DMS 273 treated with DMSO at 0.1 percent for 48 hours (cell line): ENCODE results near the gene NOXO1.
A peak's percentile ranks its signal among the peaks of the same experiment; 100 is the strongest.
"Not testable (repeated sequence)": the region's sequence is repeated elsewhere in the genome, so short reads cannot be mapped to it uniquely, and the experiment has no call there.

Experiments
- DNase-seq: peaks from one replicate; lab custom pipeline; 2025; lab: John Stamatoyannopoulos, UW

Gene NOXO1

DNA sequence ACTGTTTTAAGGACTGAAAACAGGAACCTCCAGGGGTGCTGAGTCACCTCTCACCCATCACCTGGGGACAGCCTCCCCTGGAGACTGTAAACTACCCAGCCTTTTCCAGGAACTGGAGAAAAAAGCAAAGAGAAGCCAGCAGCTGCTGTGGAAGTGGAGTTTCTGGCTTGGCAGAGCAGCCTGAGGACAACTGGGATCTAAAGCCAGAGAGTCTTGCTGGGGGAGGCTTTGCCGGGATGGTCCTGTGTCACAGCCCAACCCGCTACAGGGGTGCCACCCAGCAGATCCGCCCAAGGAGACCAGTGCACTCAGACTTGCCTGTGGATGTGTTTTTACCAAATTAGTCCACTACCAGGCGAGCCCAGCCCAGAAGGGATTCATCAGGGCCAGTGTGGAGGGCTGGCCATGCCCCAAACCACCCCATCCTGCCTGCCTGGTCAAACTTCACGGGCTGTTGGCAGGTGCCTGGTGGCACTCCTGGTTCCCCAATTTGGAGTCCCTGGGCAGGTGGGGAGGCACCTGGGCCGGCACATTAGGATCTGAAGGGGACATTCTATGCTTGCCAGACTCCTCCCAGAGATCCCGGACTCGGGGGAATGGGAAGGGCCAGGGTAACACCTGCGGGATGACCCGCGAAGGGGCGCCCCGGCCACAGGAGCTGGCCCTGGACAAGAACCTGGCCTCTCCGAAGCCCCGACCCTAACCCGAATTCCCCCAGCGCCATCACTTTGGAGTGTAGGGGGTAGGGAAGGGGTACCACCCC is 39.0 kb downstream of the NOXO1 start:
- no peak for DNase-seq

DNA sequence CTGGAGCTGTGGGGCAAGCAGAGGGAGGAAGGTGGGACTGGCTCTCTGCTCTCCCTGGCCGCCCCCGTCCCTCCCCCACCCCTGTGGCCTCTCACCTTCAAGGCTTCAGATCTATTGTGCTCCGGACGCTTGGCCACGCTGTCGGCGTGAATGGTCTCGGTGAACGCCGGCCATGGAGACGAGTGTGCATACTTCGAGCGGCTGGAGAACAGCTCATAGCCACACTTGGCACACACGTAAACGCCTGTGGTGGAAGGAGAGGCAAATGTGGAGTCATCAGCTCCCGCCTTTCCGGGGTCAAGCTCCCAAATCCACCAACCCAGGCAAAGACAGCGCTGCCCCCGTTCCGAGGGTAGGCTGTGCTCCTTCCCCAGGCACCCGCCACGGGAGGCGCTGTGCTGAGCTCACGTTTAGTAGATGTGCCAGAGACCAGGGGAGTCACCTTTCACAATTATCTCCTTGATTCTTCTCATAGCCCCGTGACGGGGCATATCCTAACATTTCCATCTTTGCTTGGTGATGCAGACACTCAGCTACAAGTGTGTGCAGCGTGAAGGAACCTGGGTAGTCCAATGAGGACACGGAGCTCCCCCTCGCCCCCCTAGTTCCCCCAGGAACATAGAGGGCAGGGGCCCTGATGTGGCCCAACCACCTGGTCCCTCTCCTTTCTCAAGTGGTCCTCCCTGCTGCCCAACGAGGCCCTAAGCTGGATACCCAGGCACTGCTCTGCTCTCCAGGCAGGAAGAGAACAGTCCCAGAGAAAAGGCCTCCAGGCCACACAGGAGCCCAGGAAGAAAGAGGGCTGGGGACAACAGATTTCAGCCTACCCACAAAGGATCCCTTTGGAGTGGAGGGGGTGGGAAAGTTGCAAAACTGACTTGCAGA is 39.9 kb downstream of the NOXO1 start:
- no peak for DNase-seq

DNA sequence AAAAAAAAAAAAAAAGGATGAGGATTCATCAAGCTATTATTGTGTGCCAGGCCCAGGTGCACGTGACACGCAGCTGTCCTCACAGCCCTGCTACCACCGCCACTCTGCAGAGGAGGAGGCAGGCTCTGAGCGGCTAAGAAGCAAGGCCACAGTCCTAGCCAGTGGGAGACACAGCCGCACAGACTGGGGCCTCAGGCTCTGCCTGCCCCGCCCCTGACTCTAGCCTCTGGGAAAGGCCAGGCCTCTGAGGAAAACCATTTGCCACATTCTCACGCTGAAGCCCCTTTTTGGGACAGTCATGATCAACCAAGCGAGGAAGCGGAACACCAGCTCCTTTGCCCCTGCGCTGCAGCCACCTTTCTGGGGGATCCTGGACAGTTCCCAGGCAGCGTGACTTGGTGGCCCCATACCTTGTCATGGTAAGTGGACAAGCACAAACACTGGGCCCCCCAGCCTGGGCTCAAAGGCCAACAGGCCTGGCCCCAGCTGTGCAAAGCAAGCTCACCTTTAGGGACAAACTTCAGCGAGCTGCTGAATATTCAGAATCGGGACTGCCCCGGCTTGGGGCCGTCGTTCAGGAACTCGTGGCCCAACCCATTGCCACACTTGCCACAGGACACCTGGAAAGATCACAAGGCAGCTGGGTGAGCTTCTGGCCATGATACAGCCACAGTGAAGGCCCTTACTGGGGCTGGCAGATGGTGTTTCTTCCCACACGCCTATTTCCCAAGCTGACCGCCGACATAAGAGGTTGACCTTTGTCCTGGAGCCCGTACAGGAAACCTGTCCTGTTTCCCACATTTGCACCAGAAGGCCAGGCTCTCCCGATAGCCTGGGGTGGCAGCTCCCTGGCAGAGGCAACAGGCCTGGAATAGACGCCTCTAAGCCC is 40.8 kb downstream of the NOXO1 start:
- DNase-seq = no peak

DNA sequence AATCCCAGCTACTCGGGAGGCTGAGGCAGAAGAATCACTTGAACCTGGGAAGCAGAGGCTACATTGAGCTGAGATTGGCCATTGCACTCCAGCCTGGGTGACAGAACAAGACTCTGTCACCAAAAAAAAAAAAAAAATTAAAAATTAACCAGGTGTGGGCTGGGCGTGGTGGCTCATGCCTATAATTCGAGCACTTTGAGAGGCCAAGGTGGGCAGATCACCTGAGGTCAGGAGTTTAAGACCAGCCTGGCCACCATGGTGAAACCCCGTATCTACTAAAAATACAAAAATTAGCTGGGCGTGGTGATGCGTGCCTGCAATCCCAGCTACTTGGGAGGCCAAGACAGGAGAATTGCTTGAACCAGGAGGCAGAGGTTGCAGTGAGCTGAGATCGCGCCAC is 41.4 kb downstream of the NOXO1 start:
- DNase-seq = not testable (repeated sequence)

DNA sequence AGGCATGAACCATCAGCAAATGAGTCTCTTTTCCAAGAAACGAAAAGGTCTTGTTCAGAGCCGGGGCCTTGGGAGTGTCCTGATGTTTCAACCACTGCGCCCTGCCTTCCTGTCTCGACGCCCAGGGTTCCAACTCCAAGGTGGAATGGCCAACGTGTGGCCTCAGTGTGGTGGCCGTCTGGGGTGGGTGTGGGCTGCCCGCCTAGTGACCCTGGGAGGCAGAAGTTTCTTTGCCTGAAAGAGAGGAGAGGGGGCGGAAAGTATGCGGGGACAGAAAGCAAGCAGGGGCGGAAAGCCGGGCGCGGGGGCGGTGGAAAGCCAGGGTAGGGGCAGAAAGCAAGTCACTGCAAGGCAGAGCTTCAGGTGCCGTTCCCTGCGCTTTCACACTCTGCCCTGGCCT is 42.4 kb downstream of the NOXO1 start:
- no peak for DNase-seq

DNA sequence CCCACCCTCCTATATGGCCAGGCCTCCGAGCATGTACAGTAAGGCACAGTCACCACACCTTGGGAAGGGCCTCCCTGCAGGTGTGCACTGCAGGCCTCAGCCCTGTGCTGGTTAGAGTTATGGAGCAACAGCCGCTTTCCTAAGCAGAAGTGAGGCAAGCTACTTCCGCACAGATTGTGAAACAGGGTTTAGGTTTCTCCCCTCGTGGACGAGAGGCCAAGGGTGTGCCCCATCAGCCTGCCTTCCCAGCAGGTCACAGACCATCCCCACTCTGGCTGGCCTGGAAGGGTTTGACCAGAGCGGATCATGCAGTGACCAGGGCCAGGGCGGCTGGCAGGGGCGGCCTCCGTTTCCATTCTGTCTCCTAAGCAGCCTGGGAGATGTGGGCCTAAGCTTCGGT is 43.0 kb downstream of the NOXO1 start:
- no peak for DNase-seq

DNA sequence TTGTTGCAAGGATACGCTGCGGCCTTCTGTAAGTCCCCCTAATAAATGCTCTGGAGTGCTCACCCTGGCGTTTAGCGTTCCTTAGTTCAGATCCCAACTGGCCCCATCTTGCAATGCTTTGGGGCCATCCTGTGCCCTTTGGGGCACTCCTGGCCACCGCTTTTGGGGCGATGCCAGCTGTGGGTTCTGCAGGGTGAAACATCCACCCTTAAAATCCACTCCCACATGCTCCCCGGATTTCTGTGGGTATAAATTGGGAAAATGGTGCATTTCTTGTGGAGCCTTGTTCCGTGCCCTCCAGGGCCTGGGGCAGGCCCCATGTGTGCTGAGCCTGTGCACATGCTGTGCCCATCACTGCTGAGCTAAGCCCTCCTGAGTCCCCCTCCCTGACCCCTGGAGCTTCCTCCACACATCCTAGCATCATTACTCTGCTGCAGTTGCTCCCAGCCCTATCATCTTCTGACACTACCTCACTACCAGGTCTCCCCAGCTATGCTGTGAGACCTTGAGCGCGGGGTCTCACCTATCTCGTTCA is 44.3 kb downstream of the NOXO1 start:
- DNase-seq = no peak

DNA sequence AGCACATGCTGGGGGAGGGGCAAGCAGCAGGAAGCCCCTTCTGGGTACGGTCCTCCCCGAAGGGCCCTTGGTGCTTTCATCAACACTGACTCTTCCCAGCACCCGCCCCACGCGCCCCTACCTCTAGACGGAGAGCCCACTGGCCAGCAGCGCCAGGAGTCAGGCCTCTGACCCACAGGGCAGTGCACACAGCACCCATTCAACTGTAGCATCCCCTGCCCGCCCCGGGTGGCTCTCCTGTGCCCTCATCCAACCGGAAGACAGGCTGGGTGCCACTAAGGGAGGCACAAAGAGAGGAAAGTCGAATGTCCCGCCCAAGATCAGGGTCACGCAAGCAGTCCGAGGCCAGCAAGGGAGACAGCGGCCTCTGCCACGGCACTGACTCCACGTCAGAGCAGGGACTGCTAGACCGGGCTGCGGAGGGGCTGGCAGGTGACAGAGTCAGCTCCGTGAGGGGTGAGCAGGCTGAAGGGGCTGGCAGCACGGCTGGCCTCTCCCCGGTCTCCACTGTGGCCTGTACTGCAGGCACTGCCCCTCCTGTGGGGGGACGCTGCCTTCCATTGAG is 48.1 kb downstream of the NOXO1 start:
- no peak for DNase-seq

DNA sequence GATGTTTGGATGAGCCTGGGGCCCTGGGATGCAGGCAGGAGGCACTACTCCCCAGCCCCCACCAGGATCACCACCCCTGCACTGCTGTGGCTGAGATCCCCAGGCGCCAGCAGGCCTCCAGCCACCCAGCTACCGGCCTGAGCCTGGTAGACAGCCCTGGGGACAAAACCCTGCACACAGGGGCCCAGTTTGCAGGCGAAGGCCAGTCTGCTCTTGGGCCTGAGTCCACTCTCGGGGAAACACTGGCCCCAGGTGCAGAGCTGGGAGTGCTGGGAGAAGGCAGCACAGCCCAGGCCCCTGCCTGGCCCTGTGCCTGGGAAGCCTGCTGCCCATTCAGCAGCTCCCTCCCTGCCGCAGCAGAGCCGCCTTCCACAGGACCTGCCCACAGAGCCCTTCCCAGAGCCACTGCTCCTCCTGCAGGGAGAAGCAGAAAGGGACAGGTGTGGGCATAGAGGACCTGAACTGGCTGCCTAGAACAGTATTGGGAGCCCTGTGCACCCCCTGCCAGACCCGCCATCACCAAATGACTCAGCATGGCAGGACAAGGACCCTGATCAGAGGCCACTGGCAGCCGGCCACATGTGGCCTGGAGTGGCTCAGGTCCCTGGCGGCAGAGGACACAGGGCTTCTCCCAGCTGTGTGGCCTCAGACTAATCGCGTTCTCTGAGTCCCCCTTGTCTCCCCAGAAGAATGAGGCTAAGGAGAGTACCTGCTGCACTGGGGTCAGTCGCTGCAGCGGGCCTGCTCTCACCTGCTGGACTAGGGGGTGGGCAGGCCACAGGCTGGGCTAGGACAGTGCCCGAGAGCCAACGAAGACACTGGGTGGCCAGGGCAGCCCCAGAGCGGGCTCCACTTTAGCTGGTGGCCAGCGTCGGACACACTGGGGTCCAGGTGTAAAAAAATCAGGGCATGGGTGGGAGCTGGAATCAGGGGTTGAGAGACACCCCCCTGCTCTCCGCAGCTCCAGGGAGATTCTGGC is 48.9 kb downstream of the NOXO1 start:
- peak; percentile 43 for DNase-seq

DNA sequence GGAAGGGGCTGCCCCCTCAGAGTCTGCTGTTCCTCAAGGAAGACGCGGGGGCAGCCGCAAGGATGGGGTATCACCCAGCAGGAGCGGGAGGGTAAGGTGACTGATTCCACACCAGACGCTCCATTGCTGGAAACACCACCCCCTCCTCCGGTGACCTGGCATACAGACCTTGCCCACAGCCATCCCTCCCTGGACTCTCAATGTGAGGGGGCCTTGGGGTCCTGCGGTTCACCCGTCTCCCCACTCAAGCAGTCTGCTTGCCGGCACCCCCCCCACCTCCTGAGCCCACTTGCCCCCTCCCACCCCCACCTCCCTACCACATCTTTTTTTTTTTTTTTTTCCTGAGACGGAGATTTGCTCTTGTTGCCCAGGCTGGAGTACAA is 50.9 kb downstream of the NOXO1 start:
- DNase-seq = no peak

DNA sequence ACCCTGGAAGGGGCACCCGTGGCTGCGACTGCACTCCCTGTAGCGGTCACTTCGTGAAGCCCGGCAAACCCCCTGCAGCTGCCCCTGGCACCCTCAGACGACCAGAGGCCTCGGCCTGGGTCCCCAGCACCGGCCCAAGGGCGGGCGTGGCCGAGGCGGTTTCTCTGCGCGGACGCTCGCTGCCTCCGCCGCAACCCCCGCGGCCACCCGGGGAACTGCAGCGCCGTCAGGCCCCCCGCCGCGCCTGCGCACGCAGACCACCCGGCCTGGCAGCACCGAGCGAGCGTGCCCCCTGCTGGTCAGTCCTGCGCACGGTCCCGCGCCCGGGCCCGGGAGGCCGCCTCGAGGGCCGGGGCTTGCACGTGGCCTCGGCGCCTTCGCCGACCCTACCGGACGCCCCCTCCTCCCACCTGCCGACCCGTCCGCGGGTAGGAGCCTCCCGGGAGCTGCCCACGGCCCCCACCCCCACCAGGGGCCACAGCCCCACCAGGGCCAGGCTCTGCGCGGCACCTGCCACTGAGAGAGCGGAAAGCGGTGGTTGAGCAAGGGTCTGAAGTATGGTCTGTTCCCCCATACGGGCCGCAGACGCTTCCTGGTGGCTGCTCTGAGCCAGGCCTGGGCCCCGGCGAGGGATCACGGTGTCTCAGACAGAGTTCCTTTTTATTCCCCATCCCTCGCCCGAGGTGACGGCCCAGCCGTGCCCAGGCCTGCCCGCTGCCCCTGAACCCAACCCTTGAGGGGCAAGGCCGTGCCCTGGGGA is 51.5 kb downstream of the NOXO1 start:
- DNase-seq = peak; percentile 24

DNA sequence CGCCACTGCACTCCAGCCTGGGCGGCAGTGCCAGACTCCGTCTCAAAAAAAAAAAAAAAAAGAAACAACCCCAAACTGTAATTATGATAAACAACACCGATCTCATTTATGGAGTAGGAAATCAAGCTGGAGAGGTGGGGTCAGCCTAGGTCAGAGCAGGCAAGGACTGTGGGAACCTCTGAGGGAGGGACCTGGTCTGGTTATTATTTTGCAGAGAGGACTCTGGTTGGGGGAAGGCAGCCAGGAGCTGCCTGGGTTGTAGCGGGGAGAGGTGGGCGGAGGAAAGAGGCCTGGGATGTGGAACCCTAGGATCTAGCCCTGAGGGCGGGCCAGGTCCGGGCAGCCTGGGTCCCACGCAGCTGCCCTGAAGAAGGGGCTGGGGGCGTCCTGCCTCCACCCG is 52.2 kb downstream of the NOXO1 start:
- peak; percentile 22 for DNase-seq
